GM19238 (cell line): Measurements from ENCODE around the gene HECTD4.
"Not testable (repeated sequence)": the region's sequence is repeated elsewhere in the genome, so short reads cannot be mapped to it uniquely, and the experiment has no call there.

Experiments
- DNase-seq: peaks from one replicate; pipeline ENCODE4 v3.0.0; 2011; ENCODE audit warnings: low spot score; ENCODE audit not compliant: insufficient read length

The HECTD4 gene

GRCh38 chr12:112407683-112408082, 25.5 kb upstream of the HECTD4 start:
- not testable (repeated sequence) for DNase-seq

DNA sequence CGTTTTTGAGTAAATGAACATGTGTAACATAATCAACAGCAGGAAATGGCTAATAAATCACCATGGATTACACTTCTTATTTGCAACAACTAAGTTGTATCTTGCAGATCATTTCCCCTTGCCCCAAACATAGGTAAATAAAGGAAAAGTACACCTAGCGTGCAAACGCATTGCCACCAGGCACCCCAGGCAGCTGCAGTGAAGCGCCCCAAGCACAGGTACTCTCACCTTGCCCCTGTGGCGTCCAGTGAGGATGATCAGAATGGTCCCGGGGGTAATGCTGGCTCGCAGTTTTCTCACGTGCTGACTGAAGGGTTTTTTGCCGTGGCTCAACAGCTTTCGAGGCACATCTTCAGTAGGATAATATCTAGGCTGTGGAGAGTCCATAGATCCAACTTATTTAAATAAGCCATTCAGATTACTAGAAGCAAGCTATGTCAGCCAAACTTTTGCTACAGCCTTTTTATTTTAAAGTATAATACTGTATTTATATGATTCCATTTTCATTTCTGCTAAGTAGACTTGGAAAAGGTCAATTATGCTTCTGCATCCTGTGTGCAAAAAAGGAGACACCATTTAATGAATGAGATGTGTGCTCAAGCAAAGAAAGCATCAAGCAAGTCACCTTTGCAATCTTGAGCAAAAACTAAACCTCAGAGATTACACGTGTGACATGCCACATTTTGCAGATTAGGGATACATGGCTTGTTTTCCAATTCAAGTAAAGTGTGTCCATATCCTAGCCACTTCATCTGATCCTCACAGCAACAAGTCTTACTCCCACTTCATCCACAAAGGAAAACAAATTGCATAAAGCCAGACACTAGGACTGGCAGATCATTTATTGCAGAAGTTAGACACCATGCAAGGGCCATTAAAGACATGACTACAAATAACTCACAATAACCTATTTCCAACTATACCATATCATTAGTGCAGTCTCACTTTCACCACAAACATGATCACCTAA, 24.6 kb upstream of the HECTD4 start:
- DNase-seq: no peak

DNA sequence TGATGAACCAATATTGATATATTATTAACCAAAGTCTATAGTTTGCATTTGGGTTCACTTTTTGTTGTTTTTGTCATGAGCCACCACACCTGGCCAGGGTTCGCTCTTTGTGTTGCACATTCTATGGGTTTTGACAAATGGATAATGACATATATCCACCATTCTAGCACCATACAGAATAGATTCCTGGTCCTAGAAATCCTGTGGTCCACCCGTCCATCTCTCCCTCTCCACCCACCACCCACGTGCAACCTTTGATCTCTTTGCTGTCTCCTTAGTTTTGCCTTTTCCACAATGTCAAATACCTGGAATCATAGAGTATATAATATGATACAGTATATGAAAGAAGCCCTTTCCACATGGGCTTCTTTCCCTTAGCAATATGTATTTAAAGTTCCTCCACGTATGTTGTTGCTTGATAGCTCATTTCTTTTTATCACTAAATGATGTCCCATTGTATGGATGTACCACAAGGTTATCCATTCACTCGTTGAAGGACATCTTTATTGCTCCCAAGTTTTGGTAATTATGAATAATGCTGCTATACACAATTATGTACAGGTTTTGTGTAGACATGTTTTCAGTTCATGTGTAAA, 19.8 kb upstream of the HECTD4 start:
- DNase-seq: no peak

- no peak for DNase-seq
Measured at GRCh38 chr12:112401054-112401453, 18.8 kb upstream of the HECTD4 start.

DNA sequence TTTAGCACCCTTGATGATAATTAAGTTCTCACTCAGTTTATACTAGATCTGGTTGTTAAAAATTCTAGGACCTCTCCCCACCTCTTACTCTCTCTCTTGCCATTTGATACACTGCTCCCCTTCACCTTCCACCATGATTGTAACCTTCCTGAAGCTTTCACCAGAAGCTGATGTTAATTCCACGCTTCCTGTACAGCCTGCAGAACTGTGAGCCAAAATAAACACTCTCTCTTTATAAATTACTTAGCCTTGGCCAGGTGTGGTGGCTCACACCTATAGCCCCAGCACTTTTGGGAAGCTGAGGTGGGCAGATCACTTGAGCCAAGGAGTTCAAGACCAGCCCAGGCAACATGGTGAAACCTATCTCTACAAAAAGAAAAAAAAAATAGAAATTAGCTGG, 11.1 kb upstream of the HECTD4 start:
- DNase-seq: no peak

GRCh38 chr12:112389922-112390654, 7.9 kb upstream of the HECTD4 start:
- not testable (repeated sequence) for DNase-seq

DNA sequence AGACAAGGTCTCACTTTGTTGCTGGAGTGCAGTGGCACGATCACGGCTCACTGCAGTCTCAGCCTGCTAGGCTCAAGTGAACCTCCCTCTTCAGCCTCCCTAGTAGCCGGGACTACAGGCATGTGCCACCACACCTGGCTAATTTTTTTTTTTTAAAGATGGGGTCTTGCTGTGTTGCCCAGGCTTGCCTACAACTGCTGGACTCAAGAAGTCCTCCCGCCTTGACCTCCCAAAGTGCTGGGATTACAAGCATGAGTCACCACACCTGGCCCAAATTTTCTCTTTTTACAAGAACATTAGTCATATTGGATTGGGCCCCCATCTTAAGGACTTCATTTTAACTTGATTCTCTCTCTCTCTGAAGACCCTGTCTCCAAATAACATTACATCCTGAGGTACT, 7.0 kb upstream of the HECTD4 start:
- no peak for DNase-seq

- no peak for DNase-seq
Measured at GRCh38 chr12:112386726-112387125, 4.5 kb upstream of the HECTD4 start.

GRCh38 chr12:112382866-112383265, 635 bp upstream of the HECTD4 start:
- no peak for DNase-seq

DNA sequence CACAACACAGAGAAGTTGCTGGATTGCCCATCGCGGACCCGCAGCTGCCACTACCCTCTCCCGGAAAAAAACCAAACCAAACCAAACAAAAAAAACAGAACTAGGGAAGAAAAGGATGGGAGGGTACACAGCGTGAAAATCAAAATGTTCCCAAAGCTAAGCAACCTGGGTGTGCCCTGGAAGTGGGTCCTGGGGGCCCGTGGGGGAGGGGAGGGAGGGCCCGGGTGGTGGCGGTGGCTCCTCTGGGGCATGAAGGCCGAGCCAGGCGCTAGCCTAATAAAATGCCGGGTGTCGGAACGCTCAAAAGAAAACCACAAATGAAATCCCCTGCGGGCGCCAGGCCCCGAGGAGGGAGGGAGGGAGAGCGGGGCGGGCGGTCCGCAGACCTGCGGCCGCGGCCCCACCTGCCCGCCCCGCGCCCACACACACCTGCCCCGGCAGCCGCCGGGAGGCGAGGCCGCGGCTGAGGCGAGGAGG, 787 bp downstream of the HECTD4 start:
- DNase-seq: peak; percentile 45

DNA sequence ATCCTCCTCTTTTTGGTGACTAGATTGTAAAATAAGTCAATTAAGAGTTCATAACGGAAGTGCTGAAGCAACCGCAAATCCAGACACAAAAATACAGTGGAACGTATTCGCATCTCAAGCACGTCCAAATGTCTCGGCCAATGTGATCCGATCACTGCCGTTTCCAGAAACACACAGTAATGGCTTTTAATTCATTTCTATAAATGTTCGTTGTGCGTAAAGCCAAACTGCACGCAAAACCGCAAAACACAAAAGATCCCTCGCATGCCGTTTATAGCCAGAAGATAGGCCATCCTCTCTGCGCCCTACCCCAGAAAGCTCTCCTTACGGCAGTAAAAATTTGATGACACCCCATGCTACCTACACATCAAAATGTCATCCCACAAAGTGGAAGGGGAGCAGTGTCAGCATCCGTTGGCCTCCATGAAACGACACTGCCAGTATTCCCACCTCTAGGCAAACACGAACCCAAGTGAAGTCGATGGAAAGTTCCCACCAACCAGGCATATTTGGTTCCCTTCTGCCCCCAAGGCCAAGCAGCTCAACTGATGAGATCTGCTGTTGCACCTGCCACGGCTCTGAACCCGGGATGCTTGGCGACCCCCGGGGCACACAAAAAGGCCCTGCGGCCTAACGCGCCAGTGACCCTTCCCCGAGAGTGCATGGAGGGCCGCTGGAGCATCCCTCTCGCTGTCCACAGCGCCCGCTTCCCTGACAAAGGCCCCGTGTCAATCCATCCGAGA, 1.4 kb downstream of the HECTD4 start:
- peak; percentile 15 for DNase-seq

DNA sequence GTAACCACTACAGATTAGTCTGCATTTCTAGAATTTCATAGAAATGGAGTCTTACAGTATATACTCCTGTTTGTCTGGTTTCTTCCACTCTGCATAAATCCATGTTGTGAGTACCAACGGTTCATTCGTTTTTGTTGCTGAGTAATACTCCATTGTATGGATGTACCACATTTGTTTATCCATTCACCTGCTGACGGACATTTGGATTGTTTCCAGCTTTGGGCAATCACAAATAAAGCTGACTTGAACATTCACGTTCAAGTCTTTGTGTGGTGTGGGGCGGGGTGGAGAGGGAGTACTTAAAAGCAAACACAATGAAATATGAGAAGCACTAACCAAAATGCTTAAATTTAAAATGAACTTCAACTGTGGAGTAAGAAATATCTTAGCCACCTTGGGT, 7.1 kb downstream of the HECTD4 start:
- DNase-seq: no peak

- no peak for DNase-seq
Measured at GRCh38 chr12:112374166-112374740, 8.0 kb downstream of the HECTD4 start.

DNA sequence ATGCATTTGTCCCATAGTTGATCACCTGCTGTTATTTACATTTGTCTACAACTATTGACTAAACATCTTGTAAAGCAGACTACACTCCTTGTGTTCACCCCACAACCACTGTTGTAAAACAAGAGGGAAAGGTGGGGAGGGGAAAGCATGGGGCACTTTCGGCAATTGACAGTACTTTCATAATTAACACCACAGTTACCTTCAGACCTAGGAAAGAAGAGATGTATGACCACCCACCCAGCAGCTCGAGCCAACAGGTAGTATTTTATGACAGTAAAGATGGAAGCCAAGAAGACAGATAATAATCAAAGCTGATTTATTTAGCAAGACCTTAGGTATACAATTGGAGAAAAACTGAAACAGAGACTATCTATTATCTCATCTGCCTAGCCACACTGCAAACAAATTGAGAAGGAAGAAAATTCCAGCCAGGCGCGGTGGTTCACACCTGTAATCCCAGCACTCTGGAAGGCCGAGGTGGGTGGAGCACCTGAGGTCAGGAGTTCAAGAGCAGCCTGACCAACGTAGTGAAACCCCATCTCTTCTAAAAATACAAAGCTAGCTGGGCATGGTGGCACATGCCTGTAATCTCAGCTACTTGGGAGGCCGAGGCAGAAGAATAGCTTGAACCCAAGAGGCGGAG, 11.2 kb downstream of the HECTD4 start:
- no peak for DNase-seq

DNA sequence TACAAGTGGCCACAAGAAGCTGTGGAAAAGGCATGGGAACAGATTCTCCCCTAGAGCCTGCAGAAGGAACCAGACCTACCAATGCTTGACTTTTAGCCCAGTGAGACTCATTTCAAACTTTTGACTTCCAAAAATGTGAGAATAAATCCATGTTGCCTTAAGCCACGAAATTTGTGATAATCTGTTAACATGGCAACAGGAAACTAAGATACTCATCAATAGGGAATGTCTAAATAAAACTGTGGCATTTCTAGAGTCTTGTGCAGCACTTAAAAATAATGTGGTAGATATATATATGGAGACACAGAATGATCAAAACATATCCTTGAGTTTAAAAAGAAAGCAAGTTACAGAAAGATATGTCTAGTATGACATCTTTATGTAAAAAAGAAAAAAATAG, 12.0 kb downstream of the HECTD4 start:
- no peak for DNase-seq

GRCh38 chr12:112368856-112369255, 13.4 kb downstream of the HECTD4 start:
- no peak for DNase-seq

- no peak for DNase-seq
Measured at GRCh38 chr12:112367965-112368364, 14.3 kb downstream of the HECTD4 start.

DNA sequence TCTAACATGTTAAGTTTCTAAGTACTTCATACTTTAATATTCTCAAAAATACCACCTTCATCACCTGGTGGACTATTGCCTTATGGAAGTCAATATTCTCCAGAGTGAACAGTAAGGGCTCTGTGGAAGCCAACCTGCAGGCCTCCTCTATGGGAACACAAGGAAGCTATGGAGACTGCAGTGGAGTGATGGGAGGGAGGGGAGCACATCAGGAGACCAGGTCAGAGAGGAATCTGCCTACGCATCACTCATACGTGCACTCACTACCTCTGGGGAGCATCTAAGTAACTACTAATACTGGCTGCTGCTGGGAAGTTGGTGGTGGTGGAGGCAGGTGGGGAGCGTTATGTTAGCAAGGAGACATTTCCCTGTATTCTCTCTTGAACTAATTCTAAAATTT, 19.9 kb downstream of the HECTD4 start:
- DNase-seq: no peak

GRCh38 chr12:112361271-112361670, 21.0 kb downstream of the HECTD4 start:
- no peak for DNase-seq

DNA sequence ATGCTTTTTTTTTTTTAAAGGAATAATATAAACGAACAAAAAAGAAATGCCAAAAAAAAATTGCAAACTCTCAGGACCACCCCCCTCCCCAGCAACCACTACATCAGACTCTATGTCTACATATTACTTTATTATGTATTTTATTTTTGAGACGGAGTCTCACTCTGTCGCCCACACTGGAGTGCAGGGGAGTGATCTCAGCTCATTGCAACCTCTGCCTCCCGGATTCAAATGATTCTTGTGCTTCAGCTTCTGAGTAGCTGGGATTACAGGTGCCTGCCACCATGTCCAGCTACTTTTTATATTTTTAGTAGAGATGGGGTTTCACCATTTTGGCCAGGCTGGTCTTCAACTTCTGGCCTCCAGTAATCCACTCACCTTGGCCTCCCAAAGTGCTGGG, 22.9 kb downstream of the HECTD4 start:
- no peak for DNase-seq
